Activated CD8-positive, alpha-beta T cell treated with anti-CD3 and anti-CD28 coated beads, Interleukin-2, amount 10 ng/mL, durations not matched to agents 7 days and 5 days (primary cell): ENCODE data around the gene CALML3. TPM values are rescaled to one million over a fixed set of nuclear protein-coding genes. Genes with fewer than 3 reads are reported as not detected.

Experiments
- ATAC-seq: fragments of 150-1000 bp; cut with Tn5 transposase; one replicate; pipeline ENCODE4 v1.10.0; 2021; ENCODE audit warnings: moderate library complexity
- CTCF ChIA-PET: fragments of 350-600 bp; sonication (Branson Sonifier 250); formaldehyde crosslinking; loops from one replicate; lab custom pipeline; 2021; ENCODE audit warnings: antibody characterized with exemption; lab: Charles Lee
- POLR2A ChIA-PET: fragments of 350-600 bp; sonication (Branson Sonifier 250); formaldehyde crosslinking; loops from one replicate; lab custom pipeline; 2021; ENCODE audit warnings: antibody characterized with exemption; lab: Charles Lee
- DNase-seq: peaks from one replicate; pipeline ENCODE4 v3.0.0-alpha.2; 2020
- H3K27ac Mint-ChIP-seq: one replicate; pipeline ENCODE4 v1.8.0; 2021; ENCODE audit warnings: mild to moderate bottlenecking, mixed read lengths
- H3K27me3 Mint-ChIP-seq: one replicate; pipeline ENCODE4 v1.8.0; 2021; ENCODE audit warnings: low read depth, mixed read lengths
- H3K36me3 Mint-ChIP-seq: one replicate; pipeline ENCODE4 v1.8.0; 2021; ENCODE audit warnings: low read depth, mixed read lengths
- H3K4me1 Mint-ChIP-seq: one replicate; pipeline ENCODE4 v1.8.0; 2021; ENCODE audit warnings: low read depth, mixed read lengths
- H3K4me3 Mint-ChIP-seq: one replicate; pipeline ENCODE4 v1.8.0; 2021; ENCODE audit warnings: mild to moderate bottlenecking, mixed read lengths
- H3K9me3 Mint-ChIP-seq: one replicate; pipeline ENCODE4 v1.8.0; 2022; ENCODE audit warnings: mixed read lengths; ENCODE audit not compliant: insufficient read depth
- total RNA-seq, 2 experiments: library from RNA; stranded (reverse); gene quantifications; one replicate each; pipeline ENCODE4 v1.2.3, GENCODE V29; 2021

Gene CALML3
- total RNA-seq, 2 experiments from 2014 or later: not detected

DNA sequence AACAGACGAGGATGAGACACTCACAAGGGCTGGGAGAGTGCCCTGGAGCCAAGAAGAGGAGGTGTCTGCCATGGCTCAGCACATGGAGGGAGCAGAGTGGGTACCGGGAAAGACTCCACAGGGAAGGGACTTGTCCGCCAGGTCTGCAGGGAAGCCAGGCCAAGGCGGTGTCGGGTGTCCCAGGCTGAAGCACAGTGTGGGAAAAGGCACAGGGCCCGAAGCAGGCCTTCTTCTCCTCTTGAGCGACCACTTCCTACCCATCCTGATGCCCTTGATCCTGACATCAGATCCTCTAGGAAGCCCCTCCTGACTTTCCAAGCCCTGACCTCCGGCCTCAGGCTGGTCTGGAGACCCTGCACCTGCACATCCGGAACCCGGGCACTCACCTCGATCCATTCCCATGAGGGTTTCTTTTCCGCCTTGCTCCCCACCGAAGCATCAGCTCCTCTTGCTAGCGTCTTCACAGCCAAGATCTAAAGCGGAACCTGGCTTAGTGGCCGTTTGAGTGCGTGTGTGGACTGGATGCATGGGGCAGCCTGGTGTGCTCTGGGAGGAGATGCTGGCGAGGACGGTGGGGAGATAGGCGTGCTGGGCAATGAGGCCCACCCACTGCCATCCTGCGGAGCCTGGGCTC is 8.5 kb downstream of the CALML3 start:
- no peaks in the 10 kb centered on the region for H3K9me3 Mint-ChIP-seq
- POLR2A ChIA-PET: no interaction called here
- H3K4me1 Mint-ChIP-seq: no peaks in the 10 kb centered on the region
- no peaks in the 10 kb centered on the region for H3K36me3 Mint-ChIP-seq
- H3K27ac Mint-ChIP-seq: no peak overlapping the region
- CTCF ChIA-PET: no interaction called here
- no peak overlapping the region for H3K4me3 Mint-ChIP-seq
- DNase-seq (no peak), ATAC-seq (no peak)
- H3K27me3 Mint-ChIP-seq: no peaks in the 10 kb centered on the region

- ChIA-PET CTCF (no interaction called here), POLR2A (no interaction called here)
- Mint-ChIP-seq H3K4me1 (no peaks in the 10 kb centered on the region), H3K27me3 (peaks cover 2% of the 10 kb centered on the region), H3K27ac (no peak overlapping the region), H3K9me3 (no peaks in the 10 kb centered on the region), H3K4me3 (no peak overlapping the region), H3K36me3 (no peaks in the 10 kb centered on the region)
- ATAC-seq (no peak), DNase-seq (no peak)
Measured at GRCh38 chr10:5534051-5534821, 9.5 kb downstream of the CALML3 start.

- POLR2A ChIA-PET: no interaction called here
- Mint-ChIP-seq H3K36me3 (no peaks in the 10 kb centered on the region), H3K27me3 (peaks cover 2% of the 10 kb centered on the region), H3K27ac (no peak overlapping the region), H3K4me3 (no peak overlapping the region), H3K9me3 (no peaks in the 10 kb centered on the region), H3K4me1 (no peaks in the 10 kb centered on the region)
- CTCF ChIA-PET: no interaction called here
- DNase-seq (no peak), ATAC-seq (no peak)
Measured at GRCh38 chr10:5534880-5535856, 10.4 kb downstream of the CALML3 start.

DNA sequence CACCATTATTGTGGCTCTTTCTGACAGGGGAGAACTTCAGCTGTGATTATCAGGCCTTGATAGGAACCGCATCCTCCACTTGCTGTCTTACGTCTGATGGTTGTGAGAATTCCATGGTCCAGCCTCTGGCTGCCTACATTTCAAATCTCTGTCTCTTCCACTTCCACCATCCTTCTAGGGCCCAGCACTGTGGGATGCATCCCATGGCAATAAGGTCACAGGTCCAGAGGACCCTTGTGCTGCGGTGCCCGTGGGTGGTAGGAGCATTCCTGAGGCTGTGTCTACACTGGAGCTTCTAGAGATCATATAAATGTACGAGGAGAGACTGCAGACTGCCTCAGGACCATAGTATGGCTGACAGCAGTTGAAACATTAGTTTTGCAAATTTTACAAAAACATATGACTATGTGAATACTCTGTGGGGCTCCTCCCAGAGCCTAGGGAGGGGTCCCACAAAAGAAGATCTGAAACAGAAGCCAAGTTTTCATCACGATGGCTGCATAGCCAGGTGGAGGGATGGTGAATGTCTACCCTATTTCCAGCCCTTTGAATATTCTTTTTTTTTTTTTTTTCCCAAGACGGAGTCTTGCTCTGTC is 11.8 kb downstream of the CALML3 start:
- H3K4me3 Mint-ChIP-seq: no peak overlapping the region
- ChIA-PET POLR2A (no interaction called here), CTCF (no interaction called here)
- DNase-seq (no peak), ATAC-seq (no peak)
- H3K27ac Mint-ChIP-seq: no peak overlapping the region
- peaks cover 4% of the 10 kb centered on the region for H3K9me3 Mint-ChIP-seq
- peaks cover 2% of the 10 kb centered on the region for H3K27me3 Mint-ChIP-seq
- H3K4me1 Mint-ChIP-seq: no peaks in the 10 kb centered on the region
- no peaks in the 10 kb centered on the region for H3K36me3 Mint-ChIP-seq

- POLR2A ChIA-PET: no interaction called here
- Mint-ChIP-seq H3K4me1 (no peaks in the 10 kb centered on the region), H3K27ac (no peak overlapping the region), H3K27me3 (peaks cover 2% of the 10 kb centered on the region), H3K36me3 (peaks cover 4% of the 10 kb centered on the region), H3K9me3 (peaks cover 8% of the 10 kb centered on the region), H3K4me3 (no peak overlapping the region)
- ATAC-seq (no peak), DNase-seq (no peak)
- CTCF ChIA-PET: no interaction called here
Measured at GRCh38 chr10:5537684-5538083, 12.9 kb downstream of the CALML3 start.

GRCh38 chr10:5538446-5538845 is 13.7 kb downstream of the CALML3 start:
- no peaks in the 10 kb centered on the region for H3K4me1 Mint-ChIP-seq
- no peak for ATAC-seq
- no peak overlapping the region for H3K27ac Mint-ChIP-seq
- peaks cover 8% of the 10 kb centered on the region for H3K9me3 Mint-ChIP-seq
- POLR2A ChIA-PET: no interaction called here
- no peak overlapping the region for H3K4me3 Mint-ChIP-seq
- no peak for DNase-seq
- peaks cover 2% of the 10 kb centered on the region for H3K27me3 Mint-ChIP-seq
- CTCF ChIA-PET: interaction anchor here (0.6 kb wide), 1 partner anchor 723 kb away, joined by 3 read pairs; no protein-coding TSS in a partner anchor
- H3K36me3 Mint-ChIP-seq: peaks cover 4% of the 10 kb centered on the region

- Mint-ChIP-seq H3K27ac (no peak overlapping the region), H3K9me3 (peaks cover 8% of the 10 kb centered on the region), H3K4me1 (no peaks in the 10 kb centered on the region), H3K27me3 (peaks cover 2% of the 10 kb centered on the region), H3K4me3 (no peak overlapping the region), H3K36me3 (peaks cover 4% of the 10 kb centered on the region)
- ChIA-PET POLR2A (no interaction called here), CTCF (interaction anchor here (1.0 kb wide), 1 partner anchor 90 kb away, joined by 3 read pairs; no protein-coding TSS in a partner anchor)
- ATAC-seq (no peak), DNase-seq (no peak)
Measured at GRCh38 chr10:5538892-5539651, 14.3 kb downstream of the CALML3 start.

DNA sequence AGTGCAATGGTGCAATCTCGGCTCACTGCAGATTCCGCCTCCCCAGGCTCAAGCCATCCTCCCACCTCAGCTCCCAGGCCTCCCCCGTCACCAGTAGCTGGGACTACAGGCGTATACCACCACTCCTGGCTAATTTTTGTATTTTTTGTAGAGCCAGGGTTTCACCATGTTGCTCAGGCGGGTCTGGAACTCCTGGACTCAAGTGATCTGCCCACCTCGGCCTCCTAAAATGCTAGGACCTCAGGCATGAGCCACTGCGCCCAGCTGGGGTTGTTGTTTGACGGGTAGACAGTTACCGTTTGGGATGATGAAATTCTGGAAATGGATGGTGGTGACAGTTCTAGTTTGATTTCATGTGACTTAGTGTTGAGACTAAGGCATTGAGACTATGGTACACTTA is 15.3 kb downstream of the CALML3 start:
- Mint-ChIP-seq H3K4me1 (no peaks in the 10 kb centered on the region), H3K4me3 (no peak overlapping the region), H3K9me3 (peaks cover 8% of the 10 kb centered on the region), H3K27ac (no peak overlapping the region), H3K27me3 (peaks cover 7% of the 10 kb centered on the region), H3K36me3 (peaks cover 4% of the 10 kb centered on the region)
- POLR2A ChIA-PET: no interaction called here
- CTCF ChIA-PET: no interaction called here
- ATAC-seq (no peak), DNase-seq (no peak)

- peaks cover 4% of the 10 kb centered on the region for H3K36me3 Mint-ChIP-seq
- ChIA-PET CTCF (no interaction called here), POLR2A (no interaction called here)
- ATAC-seq (no peak), DNase-seq (no peak)
- H3K27me3 Mint-ChIP-seq: peaks cover 7% of the 10 kb centered on the region
- H3K27ac Mint-ChIP-seq: no peak overlapping the region
- no peaks in the 10 kb centered on the region for H3K4me1 Mint-ChIP-seq
- no peak overlapping the region for H3K4me3 Mint-ChIP-seq
- peaks cover 8% of the 10 kb centered on the region for H3K9me3 Mint-ChIP-seq
Measured at GRCh38 chr10:5540891-5541290, 16.1 kb downstream of the CALML3 start.

- ChIA-PET POLR2A (no interaction called here), CTCF (no interaction called here)
- no peaks in the 10 kb centered on the region for H3K4me1 Mint-ChIP-seq
Measured at GRCh38 chr10:5542100-5542499, 17.3 kb downstream of the CALML3 start.

DNA sequence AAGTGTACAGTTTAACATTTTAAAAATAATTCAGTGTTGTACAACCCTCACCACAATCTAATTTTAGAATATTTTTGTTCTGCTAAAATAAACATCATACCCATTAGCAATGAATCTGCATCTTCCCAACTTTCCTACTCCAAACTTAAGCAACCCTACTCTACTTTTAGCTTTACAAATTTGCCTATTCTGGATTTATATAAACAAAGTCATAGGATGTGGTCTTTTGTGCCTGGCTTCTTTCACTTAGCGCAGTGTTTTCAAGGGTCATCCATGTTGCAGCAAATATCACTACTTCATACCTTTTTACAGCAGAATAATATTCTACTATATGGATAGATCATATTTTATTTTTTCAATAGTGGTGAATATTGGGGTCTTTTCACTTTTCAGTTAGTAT is 18.9 kb downstream of the CALML3 start:
- ATAC-seq (no peak), DNase-seq (no peak)
- CTCF ChIA-PET: no interaction called here
- POLR2A ChIA-PET: no interaction called here
- H3K9me3 Mint-ChIP-seq: peaks cover 8% of the 10 kb centered on the region
- peaks cover 4% of the 10 kb centered on the region for H3K36me3 Mint-ChIP-seq
- H3K27ac Mint-ChIP-seq: no peak overlapping the region
- H3K27me3 Mint-ChIP-seq: peaks cover 7% of the 10 kb centered on the region
- no peaks in the 10 kb centered on the region for H3K4me1 Mint-ChIP-seq
- H3K4me3 Mint-ChIP-seq: no peak overlapping the region

More at GRCh38 chr10:5542100-5542499, 17.3 kb downstream of the CALML3 start:
- ATAC-seq: no peak
- H3K27ac Mint-ChIP-seq: no peak overlapping the region
- H3K27me3 Mint-ChIP-seq: peaks cover 7% of the 10 kb centered on the region
- peaks cover 8% of the 10 kb centered on the region for H3K9me3 Mint-ChIP-seq
- no peak for DNase-seq
- H3K4me3 Mint-ChIP-seq: no peak overlapping the region
- H3K36me3 Mint-ChIP-seq: peaks cover 4% of the 10 kb centered on the region
